Measurements from ENCODE around the gene ABCA4. TPM values are rescaled to one million over a fixed set of nuclear protein-coding genes. Genes with fewer than 3 reads are reported as not detected.

The ABCA4 gene
- total and polyA plus RNA-seq, 2 of the 8 experiments (the other 6 are each of a cell fraction or from before 2014, with no cell fraction given) = 0.06 TPM; not detected in 1

DNA sequence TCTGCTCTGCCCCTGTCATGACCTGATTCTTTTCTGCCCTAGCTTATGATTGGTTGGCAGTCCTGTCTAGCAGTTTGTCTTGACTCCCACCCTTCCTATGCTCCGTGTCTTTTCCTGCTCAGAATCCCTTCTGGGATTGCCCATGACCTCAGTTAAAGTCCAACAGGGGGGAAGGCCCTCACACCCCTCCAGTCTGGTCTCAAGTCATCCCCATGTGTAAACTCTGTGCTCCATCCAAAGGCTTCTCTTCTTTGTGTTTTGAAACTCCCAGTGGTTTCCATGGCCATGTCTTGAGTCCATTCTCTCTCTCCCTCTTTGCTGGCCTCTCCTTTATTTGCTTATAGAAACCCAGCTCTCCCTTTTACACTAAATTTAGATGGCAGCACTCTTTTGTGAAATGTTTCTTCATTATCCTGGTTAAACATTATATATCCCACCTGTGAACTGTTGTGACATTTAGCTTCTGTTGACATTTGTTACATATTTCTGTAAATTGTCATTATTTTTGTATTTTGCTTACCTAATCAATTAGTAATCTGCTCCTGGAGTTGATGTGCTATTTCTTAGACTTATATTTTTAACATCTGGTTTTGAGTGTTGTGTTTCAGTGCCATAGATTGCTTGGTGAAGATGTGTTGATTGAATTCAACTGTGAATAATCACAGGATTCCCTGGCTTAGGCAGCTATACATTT, 162.8 kb downstream of the ABCA4 start:
- Histone ChIP-seq H2BK5ac (ENCODE audit: low read depth, low read length) (no peak overlapping the region), H3K27ac (ENCODE audit: low read depth, low read length) (no peak overlapping the region), H3K9me3 (ENCODE audit: insufficient read depth in 2 of 2, low read depth in 1 of 2, low read length in 1 of 2) (peaks cover 0 to 6% of the 10 kb centered on the region in 2 experiments; a peak in 2 of 4 replicates), H3K4me2 (ENCODE audit: insufficient read depth in 1 of 2, low read depth in 2 of 2, low read length in 2 of 2) (no peak overlapping the region), H4K91ac (replicated peaks; ENCODE audit: insufficient read length, low read length) (no peak overlapping the region), H2BK15ac (ENCODE audit: low read length) (no peak overlapping the region), H2BK120ac (replicated peaks; ENCODE audit: low read depth, low read length) (no peak overlapping the region), H3K27me3 (replicated peaks in 1 of 4; ENCODE audit: control insufficient read depth in 3 of 4, extremely low read depth in 1 of 4, insufficient read depth in 3 of 4, low read length in 3 of 4) (no peaks in the 10 kb centered on the region), H3K9ac (replicated peaks in 1 of 4; ENCODE audit: extremely low read depth in 1 of 4, low read depth in 3 of 4, low read length in 3 of 4) (no peak overlapping the region), H3K23me2 (ENCODE audit: low read depth, low read length) (peaks cover 1% of the 10 kb centered on the region; the same call in 1 of the 2 replicates), H3K4ac (replicated peaks; ENCODE audit: insufficient read length, low read depth, low read length) (no peak overlapping the region), H3K79me1 (ENCODE audit: low read depth, low read length) (no peaks in the 10 kb centered on the region), H3K79me2 (ENCODE audit: control insufficient read depth in 1 of 2, insufficient read depth in 2 of 2, low read length in 2 of 2) (no peaks in the 10 kb centered on the region), H3K4me1 (replicated peaks in 1 of 4; ENCODE audit: control insufficient read depth in 3 of 4, insufficient read depth in 4 of 4, low read length in 3 of 4) (no peaks in the 10 kb centered on the region), H3K4me3 (ENCODE audit: extremely low read depth in 1 of 4, insufficient read depth in 2 of 4, low read depth in 3 of 4, low read length in 4 of 4) (no peak overlapping the region), H3K36me3 (ENCODE audit: control insufficient read depth in 2 of 4, insufficient read depth in 4 of 4, low read length in 3 of 4) (no peaks in the 10 kb centered on the region), H4K5ac (ENCODE audit: insufficient read length, low read depth, low read length) (no peak overlapping the region), H3K18ac (ENCODE audit: extremely low read depth, low read length) (no peak overlapping the region), H3K56ac (replicated peaks; ENCODE audit: insufficient read length, low read depth, low read length) (no peak overlapping the region), H2AFZ (ENCODE audit: low read length) (no peak overlapping the region), H4K20me1 (replicated peaks in 1 of 2; ENCODE audit: control insufficient read depth in 1 of 2, insufficient read depth in 2 of 2, low read length in 2 of 2) (no peaks in the 10 kb centered on the region), H2BK12ac (ENCODE audit: low read depth, low read length) (no peak overlapping the region), H3K14ac (ENCODE audit: insufficient read length) (no peak overlapping the region), H4K8ac (ENCODE audit: extremely low read depth, insufficient read depth, low read length) (no peak overlapping the region), H3K23ac (ENCODE audit: insufficient read length) (no peak overlapping the region), H2BK20ac (ENCODE audit: low read length) (no peak overlapping the region), H2AK5ac (ENCODE audit: low read depth, low read length) (no peak overlapping the region)
- ChIA-PET POLR2A (ENCODE audit: partially characterized antibody) (interaction anchor here (1.3 kb wide), 1 partner anchor 11 kb away, joined by 3 read pairs; no protein-coding TSS in a partner anchor), CTCF (ENCODE audit: partially characterized antibody) (interaction anchor here (0.6 to 1.2 kb wide), 4 partner anchors 22 to 67 kb away, joined by 3 to 4 read pairs (median 3); no protein-coding TSS in a partner anchor)
- FAIRE-seq (no peak), DNase-seq (ENCODE audit: low read depth in 1 of 2, low spot score in 2 of 2) (no peak)
- WGBS, 2 experiments (ENCODE audit: extremely low coverage in 1 of 2, insufficient coverage in 1 of 2, insufficient read length in 1 of 2, insufficient replicate concordance in 2 of 2, low coverage in 1 of 2, low lambda C conversion rate in 2 of 2, missing lambda C conversion rate in 1 of 2) = 73% methylated on average over 1 of the region's 1 CpG; no CpG with 5 or more reads in 1 of the 2 experiments
- TF ChIP-seq GTF2F1 (IDR thresholded peaks at IDR 0.05; ENCODE audit: borderline replicate concordance, low read depth, low read length) (no peak), RFX5 (IDR thresholded peaks at IDR 0.05; ENCODE audit: borderline replicate concordance, low read depth, low read length) (no peak), EZH2 (IDR thresholded peaks at IDR 0.05; ENCODE audit: low read depth, low read length, severe bottlenecking) (no peak), NANOG (IDR thresholded peaks at IDR 0.05; ENCODE audit: insufficient read depth, low read depth, low read length, poor library complexity, severe bottlenecking) (no peak), EP300 (IDR thresholded peaks at IDR 0.05; ENCODE audit: borderline replicate concordance in 1 of 2, low read depth in 2 of 2, low read length in 2 of 2) (no peak)
